GM12878 (cell line): ENCODE results near the gene CALHM1. TPM values are rescaled to one million over a fixed set of nuclear protein-coding genes. Genes with fewer than 3 reads are reported as not detected.

ENCODE experiments used
- ASH2L ChIP-seq: fragments of 300-600, 200-600 bp; sonication (generic); IDR thresholded peaks from 2 replicates; pipeline ENCODE4 v1.6.1; 2017; ENCODE audit warnings: low read depth, mild to moderate bottlenecking, borderline replicate concordance
- ATF2 ChIP-seq: IDR thresholded peaks from 2 replicates; pipeline ENCODE4 v1.6.1; 2012; ENCODE audit warnings: low read length, inconsistent platforms
- CBFB ChIP-seq: IDR thresholded peaks from 2 replicates; pipeline ENCODE4 v1.6.1; 2016; ENCODE audit warnings: antibody characterized with exemption, low read depth
- EED ChIP-seq: sonication (generic); IDR thresholded peaks from 2 replicates; pipeline ENCODE4 v1.6.1; 2016; ENCODE audit warnings: antibody characterized with exemption, low read depth
- ETV6 ChIP-seq, 2 experiments: fragments of 450-650 bp in 1 of 2; IDR thresholded peaks in 1 of 2; conservative IDR thresholded peaks in 1 of 2; 2 replicates each; pipeline ENCODE4 v1.6.1; 2014; ENCODE audit warnings: antibody characterized with exemption in 1 of 2, borderline replicate concordance in 1 of 2, low read depth in 1 of 2, mild to moderate bottlenecking in 1 of 2, moderate library complexity in 1 of 2
- IRF4 ChIP-seq: IDR thresholded peaks from 2 replicates; pipeline ENCODE4 v1.6.1; 2011; ENCODE audit warnings: low read depth, low read length
- NR2F1 ChIP-seq: fragments of 450-650 bp; conservative IDR thresholded peaks from 2 replicates; pipeline ENCODE4 v1.6.1; 2017; ENCODE audit warnings: mild to moderate bottlenecking
- PML ChIP-seq: IDR thresholded peaks from 2 replicates; pipeline ENCODE4 v1.6.1; 2012; ENCODE audit warnings: low read length, inconsistent platforms
- POLR2AphosphoS5 ChIP-seq: IDR thresholded peaks from 2 replicates; pipeline ENCODE4 v1.6.1; 2011; ENCODE audit warnings: mild to moderate bottlenecking, low read length, inconsistent platforms
- RB1 ChIP-seq: fragments of 450-650 bp; formaldehyde crosslinking; IDR thresholded peaks from 2 replicates; pipeline ENCODE4 v1.6.1; 2017; ENCODE audit warnings: mild to moderate bottlenecking, borderline replicate concordance
- RBBP5 ChIP-seq: fragments of 200-600 bp; sonication (generic); conservative IDR thresholded peaks from 2 replicates; pipeline ENCODE4 v1.6.1; 2016
- RUNX3 ChIP-seq: IDR thresholded peaks from 2 replicates; pipeline ENCODE4 v1.6.1; 2012; ENCODE audit warnings: low read length, inconsistent platforms
- SP1 ChIP-seq: IDR thresholded peaks from one replicate; pipeline ENCODE4 v1.6.1; 2011; ENCODE audit warnings: low read depth, low read length
- SUZ12 ChIP-seq: fragments of 200-600 bp; sonication (generic); IDR thresholded peaks from one replicate; pipeline ENCODE4 v1.6.1; 2018; ENCODE audit warnings: antibody characterized with exemption, mild to moderate bottlenecking; ENCODE audit not compliant: unreplicated experiment
- TCF12 ChIP-seq: IDR thresholded peaks from 2 replicates; pipeline ENCODE4 v1.6.1; 2011; ENCODE audit warnings: low read depth, mild to moderate bottlenecking, low read length
- YBX1 ChIP-seq: fragments of 450-650 bp; IDR thresholded peaks from 2 replicates; pipeline ENCODE4 v1.6.1; 2016; ENCODE audit warnings: antibody characterized with exemption
- YY1 ChIP-seq: IDR thresholded peaks from 2 replicates; pipeline ENCODE4 v1.6.1; 2011; ENCODE audit warnings: low read depth, mild to moderate bottlenecking, low read length
- ZNF687 ChIP-seq: fragments of 450-650 bp; IDR thresholded peaks from 2 replicates; pipeline ENCODE4 v1.6.1; 2017; ENCODE audit warnings: mild to moderate bottlenecking, moderate library complexity
- polyA plus RNA-seq, 11 experiments: library from polyadenylated mRNA; depleted of rRNA in 4 of 11; unstranded in 6 of 11; stranded (reverse) in 5 of 11; fragments of >200 nt; fragmentation: Nextera tagmentation in 4 of 11; fragmentation: Illumina TruSeq in 1 of 11; extraction: Ambion mirVana in 4 of 11; extraction: Trizol in 1 of 11; gene quantifications; 1 replicate in 1 of 11; 2 replicates in 10 of 11; pipeline versions ENCODE4 v1.2.1 to v1.2.3, GENCODE V29; 2011 to 2016; ENCODE audit warnings: inconsistent platforms in 2 of 11, missing spikeins in 2 of 11, low read depth in 1 of 11
- total RNA-seq, 4 experiments: library from RNA; depleted of rRNA in 3 of 4; stranded (reverse); fragments of >200 nt in 3 of 4; fragmentation: Illumina TruSeq in 1 of 4; extraction: Trizol in 1 of 4; gene quantifications; 2 replicates each; pipeline versions ENCODE4 v1.2.1 to v1.2.3, GENCODE V29; 2013 to 2021
- TF ChIP-seq, protein P1 (sequence below): IDR thresholded peaks from 2 replicates; pipeline ENCODE4 v1.6.1; 2012; ENCODE audit warnings: mild to moderate bottlenecking, low read depth, low read length
- TF ChIP-seq, protein P2 (sequence below): fragments of 450-650 bp; IDR thresholded peaks from 2 replicates; pipeline ENCODE4 v1.6.1; 2016; ENCODE audit warnings: mild to moderate bottlenecking

CALHM1 gene
- total and polyA plus RNA-seq, 10 of the 15 experiments (the other 5 are each of a cell fraction or from before 2014, with no cell fraction given) = 0.05 to 1.7 (median 0.17) TPM

DNA sequence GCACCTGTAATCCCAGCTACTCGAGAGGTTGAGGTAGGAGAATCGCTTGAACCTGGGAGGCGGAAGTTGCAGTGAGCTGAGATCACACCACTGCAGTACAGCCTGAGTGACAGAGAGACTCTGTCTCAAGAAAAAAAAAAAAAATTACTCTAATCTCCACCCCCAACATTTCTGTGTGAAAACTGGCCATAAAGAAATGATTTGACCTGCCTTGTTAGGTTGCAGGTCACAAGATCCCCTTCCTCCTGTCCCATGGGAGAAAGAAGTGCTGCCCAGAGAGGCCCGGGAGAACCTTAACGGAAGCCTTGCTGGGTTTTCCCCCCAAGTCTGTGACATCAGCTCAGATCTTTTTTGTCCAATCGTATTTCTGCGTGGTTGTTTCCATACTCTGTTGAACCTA, 8.7 kb upstream of the CALHM1 start (continued):
- TF ChIP-seq TCF12 (0 out of 2 replicates have a peak, but pooled peaks have one; percentile 15), SP1 (no peak), NR2F1 (peak; percentile 88), YY1 (no peak), CBFB (no peak), RB1 (peak; percentile 35; the same call in 1 of the 2 replicates), IRF4 (0 out of 2 replicates have a peak, but pooled peaks have one; percentile 22), RUNX3 (peak; percentile 30; the same call in 1 of the 2 replicates), SUZ12 (no peak), ZNF687 (0 out of 2 replicates have a peak, but pooled peaks have one; percentile 66), POLR2AphosphoS5 (no peak; the same call in 1 of the 2 replicates), ASH2L (no peak), ATF2 (peak; percentile 72), EED (peak; percentile 83), ETV6 (conservative IDR thresholded peaks at IDR 0.05 in 1 of 2, IDR thresholded peaks at IDR 0.05 in 1 of 2; ENCODE audit: borderline replicate concordance in 1 of 2, low read depth in 1 of 2) (0 out of 4 replicates have a peak, but pooled peaks of 1 of the 2 experiments have one; percentile 18), PML (no peak), YBX1 (no peak), RBBP5 (no peak)
- TF ChIP-seq, protein P1, sequence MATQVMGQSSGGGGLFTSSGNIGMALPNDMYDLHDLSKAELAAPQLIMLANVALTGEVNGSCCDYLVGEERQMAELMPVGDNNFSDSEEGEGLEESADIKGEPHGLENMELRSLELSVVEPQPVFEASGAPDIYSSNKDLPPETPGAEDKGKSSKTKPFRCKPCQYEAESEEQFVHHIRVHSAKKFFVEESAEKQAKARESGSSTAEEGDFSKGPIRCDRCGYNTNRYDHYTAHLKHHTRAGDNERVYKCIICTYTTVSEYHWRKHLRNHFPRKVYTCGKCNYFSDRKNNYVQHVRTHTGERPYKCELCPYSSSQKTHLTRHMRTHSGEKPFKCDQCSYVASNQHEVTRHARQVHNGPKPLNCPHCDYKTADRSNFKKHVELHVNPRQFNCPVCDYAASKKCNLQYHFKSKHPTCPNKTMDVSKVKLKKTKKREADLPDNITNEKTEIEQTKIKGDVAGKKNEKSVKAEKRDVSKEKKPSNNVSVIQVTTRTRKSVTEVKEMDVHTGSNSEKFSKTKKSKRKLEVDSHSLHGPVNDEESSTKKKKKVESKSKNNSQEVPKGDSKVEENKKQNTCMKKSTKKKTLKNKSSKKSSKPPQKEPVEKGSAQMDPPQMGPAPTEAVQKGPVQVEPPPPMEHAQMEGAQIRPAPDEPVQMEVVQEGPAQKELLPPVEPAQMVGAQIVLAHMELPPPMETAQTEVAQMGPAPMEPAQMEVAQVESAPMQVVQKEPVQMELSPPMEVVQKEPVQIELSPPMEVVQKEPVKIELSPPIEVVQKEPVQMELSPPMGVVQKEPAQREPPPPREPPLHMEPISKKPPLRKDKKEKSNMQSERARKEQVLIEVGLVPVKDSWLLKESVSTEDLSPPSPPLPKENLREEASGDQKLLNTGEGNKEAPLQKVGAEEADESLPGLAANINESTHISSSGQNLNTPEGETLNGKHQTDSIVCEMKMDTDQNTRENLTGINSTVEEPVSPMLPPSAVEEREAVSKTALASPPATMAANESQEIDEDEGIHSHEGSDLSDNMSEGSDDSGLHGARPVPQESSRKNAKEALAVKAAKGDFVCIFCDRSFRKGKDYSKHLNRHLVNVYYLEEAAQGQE = no peak
- TF ChIP-seq, protein P2, sequence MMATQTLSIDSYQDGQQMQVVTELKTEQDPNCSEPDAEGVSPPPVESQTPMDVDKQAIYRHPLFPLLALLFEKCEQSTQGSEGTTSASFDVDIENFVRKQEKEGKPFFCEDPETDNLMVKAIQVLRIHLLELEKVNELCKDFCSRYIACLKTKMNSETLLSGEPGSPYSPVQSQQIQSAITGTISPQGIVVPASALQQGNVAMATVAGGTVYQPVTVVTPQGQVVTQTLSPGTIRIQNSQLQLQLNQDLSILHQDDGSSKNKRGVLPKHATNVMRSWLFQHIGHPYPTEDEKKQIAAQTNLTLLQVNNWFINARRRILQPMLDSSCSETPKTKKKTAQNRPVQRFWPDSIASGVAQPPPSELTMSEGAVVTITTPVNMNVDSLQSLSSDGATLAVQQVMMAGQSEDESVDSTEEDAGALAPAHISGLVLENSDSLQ = peak; percentile 97
